SK-N-MC (cell line): ENCODE data around the gene RBM47.

ENCODE experiments used
- EZH2 ChIP-seq: fragments of 200-600 bp; sonication (generic); IDR thresholded peaks from one replicate; pipeline ENCODE4 v1.6.1; 2017; ENCODE audit warnings: antibody characterized with exemption
- FOXP2 ChIP-seq: optimal IDR thresholded peaks from 2 replicates; pipeline ENCODE3; 2011; ENCODE audit warnings: mild to moderate bottlenecking, moderate library complexity; ENCODE audit not compliant: insufficient read depth; ENCODE audit errors: extremely low read length, control extremely low read depth
- POLR2AphosphoS5 ChIP-seq: IDR thresholded peaks from 2 replicates; pipeline ENCODE4 v1.6.1; 2012; ENCODE audit warnings: mild to moderate bottlenecking, low read depth, low read length, borderline replicate concordance

DNA sequence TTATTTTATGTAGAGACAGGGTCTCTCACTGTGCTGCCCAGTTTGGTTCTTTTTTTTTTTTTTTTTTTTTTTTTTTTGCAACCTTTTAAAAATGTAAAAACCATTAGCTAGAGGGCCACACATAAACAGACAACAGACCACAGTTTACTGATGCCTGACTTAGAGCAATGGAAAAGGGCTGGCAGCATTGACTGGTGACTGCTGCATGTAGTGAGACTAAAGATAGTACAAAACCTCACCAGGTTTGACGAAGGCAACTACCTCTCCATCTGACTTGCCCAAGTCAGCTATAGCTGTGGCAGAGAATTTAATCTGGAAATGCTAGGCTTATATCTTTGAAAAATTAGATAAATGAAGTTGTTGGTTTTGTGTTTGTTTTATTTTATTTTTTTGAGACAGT, 102.9 kb downstream of the RBM47 start:
- TF ChIP-seq POLR2AphosphoS5 (no peak), EZH2 (no peak), FOXP2 (no peak)
